Fibroblast of pulmonary artery (primary cell): ENCODE measurements around the gene ZG16B.

Experiments
- DNase-seq: peaks from one replicate; pipeline ENCODE4 v3.0.0-alpha.2; 2010; ENCODE audit warnings: low read depth
- H3K4me3 ChIP-seq: replicated peaks from 2 replicates; pipeline ENCODE4 v1.5.1; 2011; ENCODE audit warnings: low read depth, mild to moderate bottlenecking, control low read depth, low read length, moderate library complexity
- TF ChIP-seq, protein P1 (sequence below): IDR thresholded peaks from 2 replicates; pipeline ENCODE4 v1.5.1; 2011; ENCODE audit warnings: mild to moderate bottlenecking, control low read depth, low read length, inconsistent platforms; ENCODE audit errors: missing control alignments

The ZG16B gene, protein sequence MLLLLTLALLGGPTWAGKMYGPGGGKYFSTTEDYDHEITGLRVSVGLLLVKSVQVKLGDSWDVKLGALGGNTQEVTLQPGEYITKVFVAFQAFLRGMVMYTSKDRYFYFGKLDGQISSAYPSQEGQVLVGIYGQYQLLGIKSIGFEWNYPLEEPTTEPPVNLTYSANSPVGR

DNA sequence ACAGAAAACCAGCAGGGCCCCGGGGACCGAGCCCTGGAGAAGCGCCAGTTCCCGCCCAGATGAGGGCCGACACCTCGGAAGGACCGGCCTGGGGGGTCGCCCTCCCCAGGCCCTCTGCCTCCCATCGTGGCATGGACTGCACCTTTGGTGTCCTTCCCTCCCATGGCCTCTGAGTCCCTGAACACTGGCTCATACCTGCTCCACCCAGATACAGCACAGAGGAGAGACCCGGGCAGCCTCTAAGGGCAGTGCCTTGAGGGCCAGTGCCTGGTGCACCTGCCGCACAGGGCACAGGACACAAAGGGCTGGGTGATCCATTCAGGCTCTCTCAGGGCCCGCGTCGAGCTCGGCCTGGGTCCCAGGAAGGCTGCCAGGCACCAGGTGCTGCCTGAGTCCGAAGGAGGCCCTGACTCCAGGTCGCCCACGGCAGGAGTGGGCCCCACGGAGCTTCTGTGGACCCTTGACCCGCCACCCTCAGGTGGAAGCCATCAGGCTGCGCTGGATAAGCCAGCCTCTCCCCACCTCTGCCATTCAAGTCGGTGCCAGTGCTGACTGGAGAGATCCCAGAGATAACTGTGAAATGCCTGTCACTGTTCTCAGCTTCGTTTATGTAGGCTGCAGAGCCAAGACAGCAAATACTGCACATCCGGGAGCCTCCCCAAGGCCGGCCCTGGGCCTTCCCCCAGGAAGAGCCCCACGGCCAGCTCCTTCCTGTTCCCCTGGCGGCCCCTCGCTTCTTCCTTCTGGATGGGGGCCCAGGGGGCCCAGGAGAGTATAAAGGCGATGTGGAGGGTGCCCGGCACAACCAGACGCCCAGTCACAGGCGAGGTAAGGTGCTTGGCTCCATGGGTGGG lies at the start of gene ZG16B:
Gene ZG16B, plus strand, starts transcription at position 803 of the 854 bp plus-strand sequence. CDS start 139 bp downstream, outside the sequence.
- TF ChIP-seq, protein P1, sequence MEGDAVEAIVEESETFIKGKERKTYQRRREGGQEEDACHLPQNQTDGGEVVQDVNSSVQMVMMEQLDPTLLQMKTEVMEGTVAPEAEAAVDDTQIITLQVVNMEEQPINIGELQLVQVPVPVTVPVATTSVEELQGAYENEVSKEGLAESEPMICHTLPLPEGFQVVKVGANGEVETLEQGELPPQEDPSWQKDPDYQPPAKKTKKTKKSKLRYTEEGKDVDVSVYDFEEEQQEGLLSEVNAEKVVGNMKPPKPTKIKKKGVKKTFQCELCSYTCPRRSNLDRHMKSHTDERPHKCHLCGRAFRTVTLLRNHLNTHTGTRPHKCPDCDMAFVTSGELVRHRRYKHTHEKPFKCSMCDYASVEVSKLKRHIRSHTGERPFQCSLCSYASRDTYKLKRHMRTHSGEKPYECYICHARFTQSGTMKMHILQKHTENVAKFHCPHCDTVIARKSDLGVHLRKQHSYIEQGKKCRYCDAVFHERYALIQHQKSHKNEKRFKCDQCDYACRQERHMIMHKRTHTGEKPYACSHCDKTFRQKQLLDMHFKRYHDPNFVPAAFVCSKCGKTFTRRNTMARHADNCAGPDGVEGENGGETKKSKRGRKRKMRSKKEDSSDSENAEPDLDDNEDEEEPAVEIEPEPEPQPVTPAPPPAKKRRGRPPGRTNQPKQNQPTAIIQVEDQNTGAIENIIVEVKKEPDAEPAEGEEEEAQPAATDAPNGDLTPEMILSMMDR = no peak
- DNase-seq = peak; percentile 18
- no peak within 1 kb of the TSS for H3K4me3 ChIP-seq

DNA sequence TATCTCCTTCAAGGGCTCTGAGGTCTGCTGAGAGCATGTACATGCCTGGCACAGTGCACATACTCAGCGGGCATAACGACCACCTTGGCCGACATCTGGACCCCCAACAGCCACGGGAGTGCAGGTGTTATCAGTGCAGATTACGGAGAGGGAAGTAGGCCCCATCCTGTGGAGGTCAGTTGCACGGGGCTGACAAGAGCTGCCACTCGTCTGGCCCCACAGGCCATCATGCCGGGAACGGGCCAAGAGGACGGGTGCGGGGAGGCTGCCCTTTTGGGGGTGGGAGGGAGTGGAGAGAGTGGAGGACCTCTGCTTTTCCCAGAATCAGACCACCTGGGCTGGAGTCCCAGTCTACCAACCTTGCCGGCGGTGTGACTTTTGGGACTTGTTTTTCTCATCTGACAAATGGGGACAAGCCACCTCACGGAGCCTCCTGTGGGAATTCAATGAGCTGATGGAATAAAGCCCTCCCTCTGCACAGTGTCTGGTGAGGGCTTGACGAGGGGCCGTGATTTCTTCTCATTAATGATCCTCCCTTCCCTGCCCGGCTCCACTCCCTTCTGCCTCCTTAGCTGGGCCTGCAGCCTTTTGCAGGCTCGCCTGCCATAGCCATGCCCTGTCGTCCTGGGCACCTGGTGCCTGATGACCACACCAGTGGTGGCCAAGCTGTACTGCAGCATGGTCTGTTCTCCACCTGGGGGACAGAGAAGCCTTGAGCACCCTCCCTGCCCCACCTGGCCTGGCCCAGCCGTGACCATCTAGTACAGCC lies 47.3 kb upstream of the ZG16B start:
- DNase-seq = no peak
- TF ChIP-seq, protein P1 = no peak
- no peak overlapping the region for H3K4me3 ChIP-seq

DNA sequence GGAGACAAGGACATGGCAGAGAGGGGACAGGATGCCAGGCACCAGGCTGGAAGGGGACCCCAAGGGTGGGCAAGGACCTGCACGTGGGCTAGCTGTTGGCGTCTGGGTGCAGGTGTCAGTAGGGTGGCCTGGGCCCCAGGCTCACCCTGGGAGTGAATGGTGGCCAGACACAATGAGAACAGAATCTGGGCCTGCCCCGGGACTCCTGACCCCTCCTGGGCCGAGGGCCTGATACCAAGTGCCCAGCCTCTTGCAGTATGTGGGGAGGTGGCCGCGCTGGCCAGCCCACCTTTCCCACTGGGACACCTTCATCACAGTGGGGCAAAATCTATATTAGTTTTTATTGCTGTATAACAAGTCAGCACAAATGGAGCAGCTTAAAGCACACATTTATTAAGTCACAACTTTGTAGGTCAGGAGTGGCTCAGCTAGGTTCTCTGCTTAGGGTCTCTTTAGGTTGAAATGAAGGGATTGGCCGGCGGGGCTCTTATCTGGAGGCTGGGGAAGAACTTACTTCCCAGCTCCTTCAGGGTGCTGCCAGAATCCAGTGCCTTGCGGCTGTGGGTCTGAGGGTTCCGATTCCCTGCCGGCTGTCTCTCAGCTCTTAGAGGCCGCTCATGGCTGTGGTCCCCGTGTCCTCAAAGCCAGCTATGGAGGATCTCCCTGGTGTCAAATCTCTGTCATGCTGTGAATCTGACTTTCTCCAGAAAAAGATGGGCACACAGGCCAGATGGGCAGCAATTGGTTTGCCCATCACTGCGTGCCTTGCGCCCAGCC lies 46.3 kb upstream of the ZG16B start:
- TF ChIP-seq, protein P1 = no peak
- H3K4me3 ChIP-seq = no peak overlapping the region
- DNase-seq = no peak

DNA sequence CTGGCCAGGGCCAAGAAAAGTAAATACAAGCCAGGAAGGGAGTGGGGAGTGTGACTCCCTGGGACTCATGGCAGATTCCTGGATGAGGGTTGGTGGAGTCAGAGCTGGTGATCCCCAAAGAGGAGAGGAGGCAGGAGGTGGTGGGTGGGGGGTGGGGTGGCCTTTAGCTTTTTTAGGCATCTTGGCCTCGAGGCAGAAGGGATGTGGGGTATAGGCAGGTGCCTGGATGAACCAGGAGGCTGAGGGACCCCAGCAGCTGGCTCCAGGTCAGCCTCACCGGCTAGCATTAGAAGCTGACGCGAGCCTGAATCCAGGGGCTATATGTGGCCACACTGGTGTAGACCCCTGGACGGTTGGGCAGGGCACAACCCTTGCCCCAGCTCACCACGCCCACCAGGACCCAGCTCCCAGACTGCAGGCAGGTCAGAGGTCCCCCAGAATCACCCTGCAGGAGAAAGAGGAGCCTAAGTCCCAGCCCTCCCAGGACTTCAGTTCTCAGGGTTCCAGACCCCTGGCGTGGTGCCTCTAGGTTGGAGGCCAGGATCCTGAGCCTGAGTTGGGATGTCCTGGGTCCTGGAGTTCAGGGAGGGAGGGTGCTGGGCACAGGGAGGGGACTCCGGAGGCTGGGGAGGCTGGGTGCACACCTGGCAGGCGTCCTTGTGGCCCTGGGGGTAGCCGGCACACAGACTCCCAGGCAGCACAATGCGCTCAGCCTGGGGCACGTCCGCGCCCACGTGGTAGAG lies 45.6 kb upstream of the ZG16B start:
- TF ChIP-seq, protein P1 = no peak
- no peak overlapping the region for H3K4me3 ChIP-seq
- DNase-seq = no peak

DNA sequence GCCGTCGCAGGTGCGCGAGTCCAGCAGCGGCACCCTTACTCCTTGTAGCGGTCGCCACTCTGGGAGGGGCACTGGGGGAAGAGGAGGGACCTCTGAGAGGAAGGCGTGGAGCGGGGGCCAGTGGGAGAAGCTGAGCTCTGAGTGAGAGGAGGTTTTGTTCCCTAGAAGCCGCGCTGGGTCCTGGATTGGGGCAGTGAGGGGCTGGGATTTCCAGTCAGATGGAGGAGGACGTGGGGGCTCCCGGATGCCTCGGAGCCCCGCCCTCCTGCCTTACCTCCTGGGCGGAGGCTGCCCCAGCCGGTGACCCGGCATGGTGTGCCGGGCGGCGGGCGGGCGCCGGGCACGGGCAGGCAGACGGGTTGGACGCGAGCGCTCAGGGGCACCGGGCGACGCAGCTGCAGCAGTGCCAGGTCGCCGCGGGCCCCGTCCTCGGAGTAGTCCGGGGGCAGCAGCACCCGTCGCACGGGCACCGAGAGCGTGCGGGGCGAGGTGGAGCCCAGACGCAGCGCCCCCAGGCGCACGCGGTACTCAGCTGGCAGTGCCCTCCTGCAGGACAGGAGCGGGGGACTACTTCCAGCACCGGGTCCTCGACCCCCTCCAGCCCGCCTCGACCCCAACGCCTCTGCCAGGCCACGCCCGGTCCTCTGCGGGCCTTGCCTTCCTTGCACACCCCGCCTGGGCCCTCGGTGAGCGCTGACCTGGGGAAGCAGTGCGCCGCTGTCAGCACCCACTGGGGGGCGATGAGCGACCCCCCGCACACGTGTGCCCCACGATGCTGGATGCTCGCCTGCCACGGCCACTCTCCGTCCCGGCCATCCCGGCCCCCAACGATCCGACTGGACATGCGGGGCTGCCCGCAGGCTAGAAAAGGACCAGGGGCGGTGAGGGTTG lies 44.8 kb upstream of the ZG16B start:
- no peak for DNase-seq
- TF ChIP-seq, protein P1 = no peak
- no peak overlapping the region for H3K4me3 ChIP-seq
